ENCODE results near the gene SEC16A. TPM values are rescaled to one million over a fixed set of nuclear protein-coding genes. Genes with fewer than 3 reads are reported as not detected.

SEC16A gene, protein sequence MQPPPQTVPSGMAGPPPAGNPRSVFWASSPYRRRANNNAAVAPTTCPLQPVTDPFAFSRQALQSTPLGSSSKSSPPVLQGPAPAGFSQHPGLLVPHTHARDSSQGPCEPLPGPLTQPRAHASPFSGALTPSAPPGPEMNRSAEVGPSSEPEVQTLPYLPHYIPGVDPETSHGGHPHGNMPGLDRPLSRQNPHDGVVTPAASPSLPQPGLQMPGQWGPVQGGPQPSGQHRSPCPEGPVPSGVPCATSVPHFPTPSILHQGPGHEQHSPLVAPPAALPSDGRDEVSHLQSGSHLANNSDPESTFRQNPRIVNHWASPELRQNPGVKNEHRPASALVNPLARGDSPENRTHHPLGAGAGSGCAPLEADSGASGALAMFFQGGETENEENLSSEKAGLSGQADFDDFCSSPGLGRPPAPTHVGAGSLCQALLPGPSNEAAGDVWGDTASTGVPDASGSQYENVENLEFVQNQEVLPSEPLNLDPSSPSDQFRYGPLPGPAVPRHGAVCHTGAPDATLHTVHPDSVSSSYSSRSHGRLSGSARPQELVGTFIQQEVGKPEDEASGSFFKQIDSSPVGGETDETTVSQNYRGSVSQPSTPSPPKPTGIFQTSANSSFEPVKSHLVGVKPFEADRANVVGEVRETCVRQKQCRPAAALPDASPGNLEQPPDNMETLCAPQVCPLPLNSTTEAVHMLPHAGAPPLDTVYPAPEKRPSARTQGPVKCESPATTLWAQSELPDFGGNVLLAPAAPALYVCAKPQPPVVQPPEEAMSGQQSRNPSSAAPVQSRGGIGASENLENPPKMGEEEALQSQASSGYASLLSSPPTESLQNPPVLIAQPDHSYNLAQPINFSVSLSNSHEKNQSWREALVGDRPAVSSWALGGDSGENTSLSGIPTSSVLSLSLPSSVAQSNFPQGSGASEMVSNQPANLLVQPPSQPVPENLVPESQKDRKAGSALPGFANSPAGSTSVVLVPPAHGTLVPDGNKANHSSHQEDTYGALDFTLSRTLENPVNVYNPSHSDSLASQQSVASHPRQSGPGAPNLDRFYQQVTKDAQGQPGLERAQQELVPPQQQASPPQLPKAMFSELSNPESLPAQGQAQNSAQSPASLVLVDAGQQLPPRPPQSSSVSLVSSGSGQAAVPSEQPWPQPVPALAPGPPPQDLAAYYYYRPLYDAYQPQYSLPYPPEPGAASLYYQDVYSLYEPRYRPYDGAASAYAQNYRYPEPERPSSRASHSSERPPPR (N-terminal part only)
- 100 to 1,000 TPM in 1 of 2 donors, 10 to 100 TPM in 1; 94.7 to 111 TPM for total RNA-seq

DNA sequence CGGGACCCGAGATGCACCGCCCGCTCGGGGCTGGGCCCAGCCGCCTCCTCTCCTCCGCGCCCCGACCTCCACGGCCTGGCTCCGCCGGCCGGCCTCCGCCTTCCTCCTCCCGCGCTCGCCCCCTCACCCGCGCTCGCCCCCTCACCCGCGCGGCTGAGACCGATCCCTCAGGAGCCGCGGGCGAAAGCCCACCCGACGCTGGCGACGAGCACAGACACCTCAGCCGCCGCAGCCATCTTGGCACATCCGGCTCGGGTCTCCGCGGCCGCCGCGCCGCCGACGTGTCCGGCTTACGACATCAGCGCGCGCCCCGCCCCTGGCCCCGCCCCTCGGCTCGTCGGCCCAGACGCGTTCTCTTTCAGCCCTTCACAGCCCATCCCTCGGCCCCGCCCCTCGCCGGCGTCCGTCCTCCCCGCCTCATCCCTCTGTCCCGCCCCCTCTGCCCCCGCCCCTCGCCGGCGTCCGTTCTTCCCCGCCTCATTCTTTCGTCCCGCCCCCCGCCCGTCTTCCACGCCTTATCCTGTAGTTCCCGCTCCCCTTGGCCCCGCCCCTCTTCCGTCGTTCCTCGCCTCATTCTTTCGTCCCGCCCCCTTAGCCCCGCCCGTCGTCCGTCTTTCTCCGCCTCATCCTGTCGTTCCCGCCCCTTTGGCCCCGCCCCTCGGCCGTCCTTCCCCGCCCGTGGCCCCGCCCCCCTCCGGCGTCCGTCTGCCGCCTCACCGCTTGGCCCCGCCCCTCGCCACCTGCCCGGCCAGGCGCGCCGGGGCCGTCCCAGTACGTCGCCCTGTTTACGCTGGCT, at the start of gene SEC16A:
SEC16A (minus strand) TSS at position 248 of the 796 bp plus-strand sequence. CDS start 5,425 bp downstream, outside the sequence.
- WGBS, result under 1% methylated on average over 108 of the region's 109 CpGs
- intact Hi-C loops (cut with DNase I), result loop anchor here (2.0 kb wide), 1 partner anchor 64 kb away; the partner anchor contains the start of gene NOTCH1
- no peaks in the 10 kb centered on the region for H3K27me3 ChIP-seq (replicated peaks; ENCODE audit: insufficient read depth)
- H3K9me3 ChIP-seq, result no peaks in the 10 kb centered on the region
- DNase-seq (ENCODE audit: low spot score), result peak; percentile 100
- H3K27ac ChIP-seq, result peak within 1 kb of the TSS; percentile 100
- peaks cover 6% of the 10 kb centered on the region for H3K4me1 ChIP-seq (replicated peaks)
- TF ChIP-seq POLR2A (IDR thresholded peaks at IDR 0.05) (peak; percentile 95), POLR2AphosphoS5 (IDR thresholded peaks at IDR 0.05) (peak; percentile 87)
- TF ChIP-seq, protein P1, sequence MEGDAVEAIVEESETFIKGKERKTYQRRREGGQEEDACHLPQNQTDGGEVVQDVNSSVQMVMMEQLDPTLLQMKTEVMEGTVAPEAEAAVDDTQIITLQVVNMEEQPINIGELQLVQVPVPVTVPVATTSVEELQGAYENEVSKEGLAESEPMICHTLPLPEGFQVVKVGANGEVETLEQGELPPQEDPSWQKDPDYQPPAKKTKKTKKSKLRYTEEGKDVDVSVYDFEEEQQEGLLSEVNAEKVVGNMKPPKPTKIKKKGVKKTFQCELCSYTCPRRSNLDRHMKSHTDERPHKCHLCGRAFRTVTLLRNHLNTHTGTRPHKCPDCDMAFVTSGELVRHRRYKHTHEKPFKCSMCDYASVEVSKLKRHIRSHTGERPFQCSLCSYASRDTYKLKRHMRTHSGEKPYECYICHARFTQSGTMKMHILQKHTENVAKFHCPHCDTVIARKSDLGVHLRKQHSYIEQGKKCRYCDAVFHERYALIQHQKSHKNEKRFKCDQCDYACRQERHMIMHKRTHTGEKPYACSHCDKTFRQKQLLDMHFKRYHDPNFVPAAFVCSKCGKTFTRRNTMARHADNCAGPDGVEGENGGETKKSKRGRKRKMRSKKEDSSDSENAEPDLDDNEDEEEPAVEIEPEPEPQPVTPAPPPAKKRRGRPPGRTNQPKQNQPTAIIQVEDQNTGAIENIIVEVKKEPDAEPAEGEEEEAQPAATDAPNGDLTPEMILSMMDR (IDR thresholded peaks at IDR 0.05), result peak in 1 of 4 experiments; percentile 8
- peak within 1 kb of the TSS; percentile 86 to 95 for H3K4me3 ChIP-seq
- H3K36me3 ChIP-seq, result no peaks in the 10 kb centered on the region

DNA sequence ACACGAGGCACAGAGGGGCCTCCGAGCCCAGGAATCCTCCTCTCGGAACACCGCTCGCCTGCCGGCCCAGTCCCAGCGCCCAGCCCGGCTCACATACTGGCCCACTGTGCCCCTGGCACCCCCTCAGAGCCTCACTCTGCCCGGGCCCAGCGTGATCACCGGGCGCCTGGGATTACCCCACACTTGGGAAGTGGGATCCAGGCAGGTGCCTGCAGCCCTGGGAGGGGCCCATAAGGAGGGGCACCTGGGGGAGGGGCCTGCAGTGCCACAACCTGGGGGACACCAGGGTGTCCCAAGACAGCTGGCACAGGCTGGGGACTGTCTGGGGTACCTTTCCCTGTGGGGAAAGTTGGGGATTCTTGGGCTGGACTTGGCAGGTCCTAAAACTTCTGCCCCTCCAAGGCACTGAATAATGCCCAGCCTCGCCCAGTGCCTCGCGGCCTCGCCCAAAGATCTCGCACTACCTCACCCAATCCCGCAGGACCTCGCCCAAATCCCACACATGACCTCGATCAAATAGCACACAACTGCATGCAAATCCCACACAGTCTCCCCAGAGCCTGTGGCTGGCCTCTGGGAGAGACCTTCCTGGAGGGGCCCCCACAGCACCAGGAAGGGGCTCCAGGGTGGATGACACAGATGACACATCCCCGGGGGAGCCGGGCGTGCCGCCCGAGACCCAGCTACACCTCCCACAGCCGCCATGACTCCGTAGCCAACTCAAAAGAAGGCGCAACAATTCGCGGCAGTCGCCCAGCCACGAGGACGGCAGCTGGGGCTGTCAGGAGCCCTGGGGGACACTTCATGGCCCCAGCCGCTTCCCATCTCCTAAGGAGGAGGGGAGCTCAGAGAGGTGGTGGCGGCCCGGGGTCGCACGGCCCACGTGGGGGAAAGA, 49.3 kb upstream of the SEC16A start:
- H3K4me3 ChIP-seq, result no peak overlapping the region
- H3K36me3 ChIP-seq, result no peaks in the 10 kb centered on the region
- H3K27ac ChIP-seq, result no peak overlapping the region
- DNase-seq (ENCODE audit: low spot score), result no peak
- intact Hi-C loops (cut with DNase I), result no loop called here
- H3K4me1 ChIP-seq (replicated peaks), result no peaks in the 10 kb centered on the region
- no peaks in the 10 kb centered on the region for H3K9me3 ChIP-seq
- TF ChIP-seq POLR2A (IDR thresholded peaks at IDR 0.05) (no peak), POLR2AphosphoS5 (IDR thresholded peaks at IDR 0.05) (no peak)
- TF ChIP-seq, protein P1 (IDR thresholded peaks at IDR 0.05), result no peak
- no peaks in the 10 kb centered on the region for H3K27me3 ChIP-seq (replicated peaks; ENCODE audit: insufficient read depth)
- 77% methylated on average over 31 of the region's 39 CpGs for WGBS

DNA sequence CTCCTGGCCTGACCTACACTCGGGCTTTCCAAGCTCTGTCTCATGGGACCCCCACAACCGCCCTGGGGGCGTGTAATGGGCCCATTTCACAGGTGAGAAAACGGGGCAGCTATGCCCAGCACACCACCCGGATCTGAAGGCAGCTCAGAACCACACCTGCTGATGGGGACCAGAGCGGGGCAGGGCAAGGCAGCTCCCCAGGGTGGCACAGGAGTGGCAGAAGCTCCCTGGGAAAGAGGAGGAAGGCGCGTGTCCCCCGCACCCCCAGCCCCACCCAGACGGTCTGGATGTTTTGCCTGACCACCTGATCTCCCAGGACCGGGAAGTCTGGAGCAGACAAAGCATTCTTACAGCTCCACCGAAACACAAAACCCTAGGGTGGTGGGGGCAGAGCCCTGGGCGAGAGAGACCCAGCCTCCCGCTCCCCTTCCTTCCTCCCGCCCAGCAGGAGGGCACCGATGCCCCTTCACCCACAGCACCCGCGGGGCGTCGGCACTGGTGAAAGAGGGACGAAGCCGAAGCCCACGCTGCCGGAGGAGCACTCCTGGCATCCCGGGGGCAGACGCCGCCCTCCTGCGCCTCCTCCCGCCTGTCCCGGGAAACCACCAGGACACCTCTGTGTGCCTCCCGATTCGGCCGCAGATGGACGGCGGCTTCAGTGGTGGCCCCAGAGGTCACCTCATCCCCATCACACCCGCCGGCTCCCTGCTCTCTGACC, 48.5 kb upstream of the SEC16A start:
- Histone ChIP-seq H3K36me3 (no peaks in the 10 kb centered on the region), H3K4me1 (replicated peaks) (no peaks in the 10 kb centered on the region), H3K4me3 (no peak overlapping the region), H3K27ac (no peak overlapping the region), H3K9me3 (no peaks in the 10 kb centered on the region), H3K27me3 (replicated peaks; ENCODE audit: insufficient read depth) (no peaks in the 10 kb centered on the region)
- no peak for DNase-seq (ENCODE audit: low spot score)
- TF ChIP-seq, protein P1 (IDR thresholded peaks at IDR 0.05), result no peak
- TF ChIP-seq POLR2AphosphoS5 (IDR thresholded peaks at IDR 0.05), result no peak
- TF ChIP-seq POLR2A (IDR thresholded peaks at IDR 0.05), result no peak
- 67% methylated on average over 17 of the region's 37 CpGs for WGBS
- intact Hi-C loops (cut with DNase I), result no loop called here
